ENCODE data around the gene TSHZ3. TPM values are rescaled to one million over a fixed set of nuclear protein-coding genes. Genes with fewer than 3 reads are reported as not detected.

TSHZ3 gene
- total RNA-seq, 1 experiment from 2014 or later: not detected

- Histone ChIP-seq H3K9ac (ENCODE audit: low read length) (no peak overlapping the region), H3K4me2 (ENCODE audit: low read depth, low read length, poor library complexity, severe bottlenecking) (no peak overlapping the region), H3K27me3 (ENCODE audit: low read length) (peaks cover 2% of the 10 kb centered on the region; the same call in 1 of the 2 replicates), H3K79me2 (ENCODE audit: low read length) (no peaks in the 10 kb centered on the region), H3K4me1 (ENCODE audit: low read length) (no peaks in the 10 kb centered on the region), H3K9me2 (replicated peaks; ENCODE audit: insufficient read depth, low read length) (no peaks in the 10 kb centered on the region), H3K4me3 (ENCODE audit: low read length) (no peak overlapping the region), H3K9me3 (ENCODE audit: low read length) (no peaks in the 10 kb centered on the region), H3K36me3 (ENCODE audit: insufficient read depth, low read length) (no peaks in the 10 kb centered on the region), H4K20me1 (ENCODE audit: insufficient read depth, low read depth, low read length) (no peaks in the 10 kb centered on the region), H3K27ac (ENCODE audit: low read length) (no peak overlapping the region), H2AFZ (ENCODE audit: low read length) (no peak overlapping the region)
- no peak for DNase-seq
Observed at GRCh38 chr19:31386806-31387205, 37.6 kb upstream of the TSHZ3 start.

- Histone ChIP-seq H3K4me2 (ENCODE audit: low read depth, low read length, poor library complexity, severe bottlenecking) (no peak overlapping the region), H3K27me3 (ENCODE audit: low read length) (peaks cover 2% of the 10 kb centered on the region; the same call in 1 of the 2 replicates), H3K36me3 (ENCODE audit: insufficient read depth, low read length) (no peaks in the 10 kb centered on the region), H3K9me3 (ENCODE audit: low read length) (no peaks in the 10 kb centered on the region), H2AFZ (ENCODE audit: low read length) (no peak overlapping the region), H4K20me1 (ENCODE audit: insufficient read depth, low read depth, low read length) (no peaks in the 10 kb centered on the region), H3K79me2 (ENCODE audit: low read length) (no peaks in the 10 kb centered on the region), H3K4me1 (ENCODE audit: low read length) (no peaks in the 10 kb centered on the region), H3K9me2 (replicated peaks; ENCODE audit: insufficient read depth, low read length) (no peaks in the 10 kb centered on the region), H3K9ac (ENCODE audit: low read length) (no peak overlapping the region), H3K27ac (ENCODE audit: low read length) (no peak overlapping the region), H3K4me3 (ENCODE audit: low read length) (no peak overlapping the region)
- DNase-seq: no peak
Observed at GRCh38 chr19:31385744-31386143, 36.5 kb upstream of the TSHZ3 start.

- H3K9ac ChIP-seq (ENCODE audit: low read length): no peak overlapping the region
- H3K4me2 ChIP-seq (ENCODE audit: low read depth, low read length, poor library complexity, severe bottlenecking): no peak overlapping the region
- no peak overlapping the region for H3K27ac ChIP-seq (ENCODE audit: low read length)
- H3K9me3 ChIP-seq (ENCODE audit: low read length): no peaks in the 10 kb centered on the region
- no peaks in the 10 kb centered on the region for H4K20me1 ChIP-seq (ENCODE audit: insufficient read depth, low read depth, low read length)
- DNase-seq: no peak
- H3K36me3 ChIP-seq (ENCODE audit: insufficient read depth, low read length): no peaks in the 10 kb centered on the region
- no peak overlapping the region for H2AFZ ChIP-seq (ENCODE audit: low read length)
- H3K4me1 ChIP-seq (ENCODE audit: low read length): no peaks in the 10 kb centered on the region
- H3K79me2 ChIP-seq (ENCODE audit: low read length): no peaks in the 10 kb centered on the region
- peaks cover 2% of the 10 kb centered on the region; the same call in 1 of the 2 replicates for H3K27me3 ChIP-seq (ENCODE audit: low read length)
- no peaks in the 10 kb centered on the region for H3K9me2 ChIP-seq (replicated peaks; ENCODE audit: insufficient read depth, low read length)
- no peak overlapping the region for H3K4me3 ChIP-seq (ENCODE audit: low read length)
Observed at GRCh38 chr19:31383553-31383952, 34.3 kb upstream of the TSHZ3 start.

DNA sequence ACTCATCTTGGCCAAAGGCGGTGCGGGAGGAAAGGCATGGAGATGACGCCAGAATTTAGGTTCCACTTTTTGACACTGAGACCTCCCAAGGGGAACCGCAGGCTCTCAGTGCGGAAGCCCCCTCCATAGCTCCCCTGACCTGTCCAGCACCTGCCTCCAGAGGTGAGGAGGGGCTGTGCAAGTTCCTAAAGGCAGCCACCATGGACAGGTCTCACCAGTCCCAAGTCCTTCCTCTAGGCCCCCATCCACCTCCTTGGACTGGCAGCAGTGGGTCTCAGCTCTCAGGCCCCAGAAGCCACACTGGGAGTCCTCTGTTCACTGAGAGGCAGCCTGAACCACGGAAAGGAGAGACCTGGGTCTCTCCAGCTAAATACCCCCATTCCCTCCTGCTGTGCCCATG is 31.6 kb upstream of the TSHZ3 start:
- no peaks in the 10 kb centered on the region for H3K4me1 ChIP-seq (ENCODE audit: low read length)
- H2AFZ ChIP-seq (ENCODE audit: low read length): no peak overlapping the region
- no peak overlapping the region for H3K4me3 ChIP-seq (ENCODE audit: low read length)
- H3K9ac ChIP-seq (ENCODE audit: low read length): no peak overlapping the region
- DNase-seq: no peak
- H3K4me2 ChIP-seq (ENCODE audit: low read depth, low read length, poor library complexity, severe bottlenecking): no peak overlapping the region
- no peaks in the 10 kb centered on the region for H3K27me3 ChIP-seq (ENCODE audit: low read length)
- H3K9me2 ChIP-seq (replicated peaks; ENCODE audit: insufficient read depth, low read length): no peaks in the 10 kb centered on the region
- H3K27ac ChIP-seq (ENCODE audit: low read length): no peak overlapping the region
- no peaks in the 10 kb centered on the region for H3K9me3 ChIP-seq (ENCODE audit: low read length)
- H3K79me2 ChIP-seq (ENCODE audit: low read length): no peaks in the 10 kb centered on the region
- no peaks in the 10 kb centered on the region for H3K36me3 ChIP-seq (ENCODE audit: insufficient read depth, low read length)
- no peaks in the 10 kb centered on the region for H4K20me1 ChIP-seq (ENCODE audit: insufficient read depth, low read depth, low read length)

- no peaks in the 10 kb centered on the region for H3K9me2 ChIP-seq (replicated peaks; ENCODE audit: insufficient read depth, low read length)
- no peak overlapping the region for H3K4me2 ChIP-seq (ENCODE audit: low read depth, low read length, poor library complexity, severe bottlenecking)
- H3K4me3 ChIP-seq (ENCODE audit: low read length): no peak overlapping the region
- H3K27ac ChIP-seq (ENCODE audit: low read length): no peak overlapping the region
- no peaks in the 10 kb centered on the region for H3K36me3 ChIP-seq (ENCODE audit: insufficient read depth, low read length)
- no peak overlapping the region for H2AFZ ChIP-seq (ENCODE audit: low read length)
- H3K9ac ChIP-seq (ENCODE audit: low read length): no peak overlapping the region
- no peak for DNase-seq
- H4K20me1 ChIP-seq (ENCODE audit: insufficient read depth, low read depth, low read length): no peaks in the 10 kb centered on the region
- H3K79me2 ChIP-seq (ENCODE audit: low read length): no peaks in the 10 kb centered on the region
- no peaks in the 10 kb centered on the region for H3K9me3 ChIP-seq (ENCODE audit: low read length)
- no peaks in the 10 kb centered on the region for H3K4me1 ChIP-seq (ENCODE audit: low read length)
- H3K27me3 ChIP-seq (ENCODE audit: low read length): no peaks in the 10 kb centered on the region
Observed at GRCh38 chr19:31378404-31378803, 29.2 kb upstream of the TSHZ3 start.

- H3K36me3 ChIP-seq (ENCODE audit: insufficient read depth, low read length): no peaks in the 10 kb centered on the region
- no peaks in the 10 kb centered on the region for H3K27me3 ChIP-seq (ENCODE audit: low read length)
- H3K79me2 ChIP-seq (ENCODE audit: low read length): no peaks in the 10 kb centered on the region
- H3K27ac ChIP-seq (ENCODE audit: low read length): no peak overlapping the region
- H3K4me2 ChIP-seq (ENCODE audit: low read depth, low read length, poor library complexity, severe bottlenecking): no peak overlapping the region
- H3K9me3 ChIP-seq (ENCODE audit: low read length): no peaks in the 10 kb centered on the region
- H4K20me1 ChIP-seq (ENCODE audit: insufficient read depth, low read depth, low read length): no peaks in the 10 kb centered on the region
- H3K4me1 ChIP-seq (ENCODE audit: low read length): no peaks in the 10 kb centered on the region
- H3K9me2 ChIP-seq (replicated peaks; ENCODE audit: insufficient read depth, low read length): no peaks in the 10 kb centered on the region
- DNase-seq: no peak
- H2AFZ ChIP-seq (ENCODE audit: low read length): no peak overlapping the region
- H3K4me3 ChIP-seq (ENCODE audit: low read length): no peak overlapping the region
- H3K9ac ChIP-seq (ENCODE audit: low read length): no peak overlapping the region
Observed at GRCh38 chr19:31377736-31378135, 28.5 kb upstream of the TSHZ3 start.

DNA sequence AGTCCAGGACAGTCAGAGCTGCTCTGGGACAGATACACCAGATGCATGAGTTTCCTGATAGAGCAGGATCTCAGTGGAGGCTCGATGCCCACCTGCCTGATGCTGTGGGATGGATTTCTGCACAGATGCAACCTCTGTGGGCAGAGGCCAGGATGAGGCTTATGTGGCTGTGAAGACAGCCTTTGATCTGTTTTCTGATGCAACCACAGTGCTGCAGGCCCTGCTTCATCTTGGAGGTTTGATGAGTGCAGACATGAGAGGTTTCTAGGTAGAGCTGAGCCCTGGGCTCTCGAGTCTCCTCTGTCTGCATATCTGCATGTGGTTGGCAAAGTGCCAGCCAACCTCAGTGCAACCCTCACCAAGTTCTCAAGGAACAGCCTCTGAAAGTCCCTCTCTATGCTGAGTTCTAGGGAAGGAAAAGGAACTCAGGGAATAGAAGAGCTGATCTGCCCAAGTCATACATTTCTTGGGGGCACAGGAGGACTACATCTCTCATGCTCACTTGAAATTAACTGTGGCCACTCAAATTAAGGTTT is 23.1 kb upstream of the TSHZ3 start:
- Histone ChIP-seq H3K4me2 (ENCODE audit: low read depth, low read length, poor library complexity, severe bottlenecking) (no peak overlapping the region), H3K27ac (ENCODE audit: low read length) (no peak overlapping the region), H3K9ac (ENCODE audit: low read length) (no peak overlapping the region), H3K36me3 (ENCODE audit: insufficient read depth, low read length) (no peaks in the 10 kb centered on the region), H4K20me1 (ENCODE audit: insufficient read depth, low read depth, low read length) (no peaks in the 10 kb centered on the region), H3K9me2 (replicated peaks; ENCODE audit: insufficient read depth, low read length) (no peaks in the 10 kb centered on the region), H2AFZ (ENCODE audit: low read length) (no peak overlapping the region), H3K4me1 (ENCODE audit: low read length) (no peaks in the 10 kb centered on the region), H3K79me2 (ENCODE audit: low read length) (no peaks in the 10 kb centered on the region), H3K27me3 (ENCODE audit: low read length) (no peaks in the 10 kb centered on the region), H3K9me3 (ENCODE audit: low read length) (no peaks in the 10 kb centered on the region), H3K4me3 (ENCODE audit: low read length) (no peak overlapping the region)
- no peak for DNase-seq

DNA sequence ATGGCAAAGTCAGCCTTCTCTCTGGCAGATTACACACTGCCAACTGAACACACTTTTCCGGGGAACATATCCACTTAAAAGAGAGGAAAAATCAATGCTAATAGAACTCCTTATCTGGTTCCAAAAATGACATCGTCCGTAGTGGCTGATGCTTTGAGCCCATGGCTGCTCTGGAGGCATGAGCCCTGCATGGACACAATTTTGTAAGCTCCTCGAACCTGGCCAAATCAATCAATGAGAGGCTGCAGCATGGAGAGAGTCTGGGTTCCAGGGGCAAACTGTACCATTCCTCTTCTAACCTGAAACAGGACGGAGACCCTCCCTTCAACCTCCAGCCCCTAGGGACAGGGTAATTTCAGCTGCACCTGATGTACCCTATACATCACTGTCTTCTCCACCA is 21.0 kb upstream of the TSHZ3 start:
- Histone ChIP-seq H3K79me2 (ENCODE audit: low read length) (no peaks in the 10 kb centered on the region), H3K9me2 (replicated peaks; ENCODE audit: insufficient read depth, low read length) (no peaks in the 10 kb centered on the region), H3K36me3 (ENCODE audit: insufficient read depth, low read length) (no peaks in the 10 kb centered on the region), H2AFZ (ENCODE audit: low read length) (no peak overlapping the region), H3K27ac (ENCODE audit: low read length) (no peak overlapping the region), H3K27me3 (ENCODE audit: low read length) (no peaks in the 10 kb centered on the region), H3K4me1 (ENCODE audit: low read length) (no peaks in the 10 kb centered on the region), H3K9me3 (ENCODE audit: low read length) (no peaks in the 10 kb centered on the region), H3K4me2 (ENCODE audit: low read depth, low read length, poor library complexity, severe bottlenecking) (no peak overlapping the region), H4K20me1 (ENCODE audit: insufficient read depth, low read depth, low read length) (no peaks in the 10 kb centered on the region), H3K9ac (ENCODE audit: low read length) (no peak overlapping the region), H3K4me3 (ENCODE audit: low read length) (no peak overlapping the region)
- DNase-seq: no peak

GRCh38 chr19:31364963-31365362 is 15.7 kb upstream of the TSHZ3 start:
- no peak overlapping the region for H3K4me2 ChIP-seq (ENCODE audit: low read depth, low read length, poor library complexity, severe bottlenecking)
- no peaks in the 10 kb centered on the region for H3K9me3 ChIP-seq (ENCODE audit: low read length)
- DNase-seq: no peak
- H3K4me1 ChIP-seq (ENCODE audit: low read length): no peaks in the 10 kb centered on the region
- no peak overlapping the region for H3K4me3 ChIP-seq (ENCODE audit: low read length)
- H2AFZ ChIP-seq (ENCODE audit: low read length): no peak overlapping the region
- no peak overlapping the region for H3K27ac ChIP-seq (ENCODE audit: low read length)
- no peaks in the 10 kb centered on the region for H4K20me1 ChIP-seq (ENCODE audit: insufficient read depth, low read depth, low read length)
- H3K9me2 ChIP-seq (replicated peaks; ENCODE audit: insufficient read depth, low read length): no peaks in the 10 kb centered on the region
- no peaks in the 10 kb centered on the region for H3K79me2 ChIP-seq (ENCODE audit: low read length)
- no peaks in the 10 kb centered on the region for H3K27me3 ChIP-seq (ENCODE audit: low read length)
- H3K36me3 ChIP-seq (ENCODE audit: insufficient read depth, low read length): no peaks in the 10 kb centered on the region
- no peak overlapping the region for H3K9ac ChIP-seq (ENCODE audit: low read length)
